Breast epithelium (tissue), 4 donors: ENCODE results near the gene OCRL. TPM values are rescaled to one million over a fixed set of nuclear protein-coding genes. Genes with fewer than 3 reads are reported as not detected.

Experiments used
- DNase-seq, 2 donors: peaks; one replicate each; pipeline ENCODE4 v3.0.0-alpha.2; 2019; ENCODE audit warnings: low spot score in 2 of 2
- H3K27ac ChIP-seq, 2 donors: fragments of 200-600 bp; sonication (generic) in 1 of 2; one replicate each; pipeline ENCODE4 v1.5.1; 2016 to 2019; ENCODE audit warnings: mild to moderate bottlenecking in 1 of 2
- H3K27me3 ChIP-seq, 2 donors: fragments of 200-600 bp; sonication (generic) in 1 of 2; one replicate each; pipeline versions ENCODE4 v1.5.1 to v1.6.0; 2017 to 2019; ENCODE audit warnings: control low read depth in 1 of 2, mild to moderate bottlenecking in 1 of 2
- H3K36me3 ChIP-seq: fragments of 200-600 bp; one replicate; pipeline ENCODE4 v1.5.1; 2019
- H3K4me1 ChIP-seq, 2 donors: fragments of 200-600 bp; sonication (generic); one replicate each; pipeline ENCODE4 v1.5.1; 2016 to 2019; ENCODE audit warnings: control low read depth in 1 of 2
- H3K4me3 ChIP-seq, 3 donors: fragments of 200-600 bp; sonication (generic); 1 replicate in 2 of 3; 2 replicates in 1 of 3; pipeline ENCODE4 v1.5.1; 2016 to 2019; ENCODE audit warnings: mild to moderate bottlenecking in 3 of 3, moderate library complexity in 2 of 3
- H3K9me3 ChIP-seq, 2 donors: fragments of 200-600 bp; sonication (generic) in 1 of 2; one replicate each; pipeline ENCODE4 v1.5.1; 2016 to 2019; ENCODE audit warnings: control low read depth in 1 of 2
- CTCF ChIP-seq, 3 donors: fragments of 450-650 bp; IDR thresholded peaks; one replicate each; pipeline ENCODE4 v1.5.1; 2016 to 2017; ENCODE audit warnings: antibody characterized with exemption in 3 of 3, mild to moderate bottlenecking in 3 of 3, moderate library complexity in 3 of 3
- POLR2A ChIP-seq: fragments of 450-650 bp; IDR thresholded peaks from one replicate; pipeline ENCODE4 v1.6.1; 2016; ENCODE audit warnings: antibody characterized with exemption, mild to moderate bottlenecking, moderate library complexity
- POLR2AphosphoS5 ChIP-seq, 3 donors: sonication (generic); formaldehyde crosslinking; IDR thresholded peaks; one replicate each; pipeline ENCODE4 v1.6.1; 2017; ENCODE audit warnings: antibody characterized with exemption in 3 of 3
- intact Hi-C: fragments of 100-400 bp; cut with DNase I; formaldehyde crosslinking; loops from one replicate; pipeline ENCODE4 v1.15.1; 2023; ENCODE audit warnings: low total_unique reads
- total RNA-seq, 3 donors: library from RNA; depleted of rRNA; stranded (reverse); fragments of >200 nt; gene quantifications; one replicate each; pipeline ENCODE4 v1.1.0, GENCODE V29; 2016

OCRL gene
- total RNA-seq, 3 donors from 2014 or later: 16.7 to 22.1 (median 17.4) TPM

GRCh38 chrX:129531132-129531531 lies 8.9 kb upstream of the OCRL start:
- no peak overlapping the region for H3K27ac ChIP-seq
- H3K27me3 ChIP-seq: peaks cover 0 to 7% of the 10 kb centered on the region in 2 donors
- DNase-seq: no peak
- H3K9me3 ChIP-seq: no peaks in the 10 kb centered on the region
- no peak for TF ChIP-seq CTCF (IDR thresholded peaks at IDR 0.05)
- no peak for TF ChIP-seq POLR2AphosphoS5 (IDR thresholded peaks at IDR 0.05)
- no peak for TF ChIP-seq POLR2A
- H3K4me1 ChIP-seq: no peaks in the 10 kb centered on the region
- H3K4me3 ChIP-seq: no peak overlapping the region
- intact Hi-C loops: no loop called here
- no peaks in the 10 kb centered on the region for H3K36me3 ChIP-seq

GRCh38 chrX:129534816-129535578 lies 5.1 kb upstream of the OCRL start:
- H3K36me3 ChIP-seq: no peaks in the 10 kb centered on the region
- no peaks in the 10 kb centered on the region for H3K9me3 ChIP-seq
- peaks cover 0 to 7% of the 10 kb centered on the region in 2 donors for H3K27me3 ChIP-seq
- no peak overlapping the region for H3K4me3 ChIP-seq
- intact Hi-C loops: no loop called here
- no peak for DNase-seq
- no peaks in the 10 kb centered on the region for H3K4me1 ChIP-seq
- H3K27ac ChIP-seq: no peak overlapping the region
- no peak for TF ChIP-seq CTCF (IDR thresholded peaks at IDR 0.05)
- no peak for TF ChIP-seq POLR2AphosphoS5 (IDR thresholded peaks at IDR 0.05)
- no peak for TF ChIP-seq POLR2A

- intact Hi-C loops: no loop called here
Observed at GRCh38 chrX:129540722-129541184, 694 bp downstream of the OCRL start.

GRCh38 chrX:129544780-129545179 lies 4.7 kb downstream of the OCRL start:
- Histone ChIP-seq H3K9me3 (no peaks in the 10 kb centered on the region), H3K4me3 (no peak overlapping the region), H3K36me3 (no peaks in the 10 kb centered on the region)

More at GRCh38 chrX:129540722-129541184, 694 bp downstream of the OCRL start:
- Histone ChIP-seq H3K27me3 (peaks cover 0 to 11% of the 10 kb centered on the region in 2 donors), H3K36me3 (no peaks in the 10 kb centered on the region), H3K4me3 (peak overlapping the region; percentile 63 to 69 (median 66)), H3K27ac (peak overlapping the region; percentile 76 to 84), H3K9me3 (no peaks in the 10 kb centered on the region), H3K4me1 (no peaks in the 10 kb centered on the region)
- no peak for DNase-seq
- TF ChIP-seq CTCF (IDR thresholded peaks at IDR 0.05) (no peak), POLR2A (no peak), POLR2AphosphoS5 (IDR thresholded peaks at IDR 0.05) (no peak)

GRCh38 chrX:129545408-129545807 lies 5.3 kb downstream of the OCRL start:
- H3K27me3 ChIP-seq: peaks cover 0 to 16% of the 10 kb centered on the region in 2 donors
- DNase-seq: no peak
- no peaks in the 10 kb centered on the region for H3K36me3 ChIP-seq
- no peak for TF ChIP-seq POLR2A
- no peak for TF ChIP-seq CTCF (IDR thresholded peaks at IDR 0.05)
- no peak for TF ChIP-seq POLR2AphosphoS5 (IDR thresholded peaks at IDR 0.05)
- no peaks in the 10 kb centered on the region for H3K4me1 ChIP-seq
- H3K9me3 ChIP-seq: no peaks in the 10 kb centered on the region
- no peak overlapping the region for H3K27ac ChIP-seq
- no peak overlapping the region for H3K4me3 ChIP-seq
- intact Hi-C loops: no loop called here

More at GRCh38 chrX:129544780-129545179, 4.7 kb downstream of the OCRL start:
- peaks cover 0 to 16% of the 10 kb centered on the region in 2 donors for H3K27me3 ChIP-seq
- no peak for TF ChIP-seq POLR2AphosphoS5 (IDR thresholded peaks at IDR 0.05)
- no peak for TF ChIP-seq POLR2A
- intact Hi-C loops: no loop called here
- H3K4me1 ChIP-seq: no peaks in the 10 kb centered on the region
- no peak for DNase-seq
- no peak overlapping the region for H3K27ac ChIP-seq
